M059J (cell line): Measurements from ENCODE around the gene AKAP7. TPM values are rescaled to one million over a fixed set of nuclear protein-coding genes. Genes with fewer than 3 reads are reported as not detected.
"Not testable (repeated sequence)": the region's sequence is repeated elsewhere in the genome, so short reads cannot be mapped to it uniquely, and the experiment has no call there.

Experiments used
- DNase-seq: peaks from one replicate; pipeline ENCODE4 v3.0.0-alpha.2; 2012; ENCODE audit warnings: low read depth
- total RNA-seq: library from RNA; depleted of rRNA; stranded (reverse); fragments of >200 nt; shearing (Covaris generic); gene quantifications from 2 replicates; pipeline ENCODE4 v1.2.3, GENCODE V29; 2014; rRNA removed

AKAP7 gene
- total RNA-seq: 6.8 and 8.6 TPM in 2 replicates

GRCh38 chr6:131135244-131136020, at the start of gene AKAP7:
Gene AKAP7 (plus strand): TSS chr6:131135467. CDS start chr6:131135764, 297 bp downstream.
- DNase-seq: peak; percentile 76

- not testable (repeated sequence) for DNase-seq
Observed at GRCh38 chr6:131090339-131090738, 44.9 kb upstream of the AKAP7 start.

- DNase-seq: not testable (repeated sequence)
Observed at GRCh38 chr6:131091944-131092343, 43.3 kb upstream of the AKAP7 start.

- DNase-seq: no peak
Observed at GRCh38 chr6:131093334-131093733, 41.9 kb upstream of the AKAP7 start.

DNA sequence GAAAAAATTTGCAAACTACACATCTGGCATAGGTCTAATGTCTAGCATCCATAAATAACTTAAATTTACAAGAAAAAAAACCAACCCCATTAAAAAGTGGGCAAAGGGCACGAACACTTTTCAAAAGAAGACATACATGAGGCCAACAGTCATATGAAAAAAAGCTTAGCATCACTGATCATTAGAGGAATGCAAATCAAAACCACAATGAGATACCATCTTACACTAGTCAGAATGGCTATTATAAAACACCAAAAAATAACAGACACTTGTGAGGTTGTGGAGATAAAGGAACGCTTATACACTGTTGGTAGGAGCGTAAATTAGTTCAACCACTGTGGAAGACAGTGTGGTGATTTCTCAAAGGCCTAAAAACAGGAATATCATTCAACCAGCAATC, 38.5 kb upstream of the AKAP7 start:
- no peak for DNase-seq

GRCh38 chr6:131101911-131102680, 33.2 kb upstream of the AKAP7 start:
- DNase-seq: peak; percentile 66

DNA sequence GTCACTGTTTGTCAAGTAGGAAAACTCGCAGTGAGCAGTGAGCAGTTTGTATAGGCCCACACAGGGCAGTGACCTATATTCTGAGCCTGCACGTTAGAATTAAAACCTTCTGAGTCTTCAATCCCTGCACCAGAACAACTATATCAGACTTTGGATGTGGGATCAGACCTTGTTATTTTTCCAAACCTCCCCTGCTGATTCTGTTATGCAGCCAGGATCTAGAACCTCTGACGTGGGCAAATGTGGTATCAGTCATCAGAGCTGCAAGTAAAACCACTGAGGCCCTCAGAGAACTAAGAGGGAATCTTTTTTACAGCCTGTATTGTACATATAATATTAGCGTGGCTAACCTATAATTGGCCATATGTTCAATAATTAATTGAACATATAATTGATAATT, 32.0 kb upstream of the AKAP7 start:
- DNase-seq: no peak

DNA sequence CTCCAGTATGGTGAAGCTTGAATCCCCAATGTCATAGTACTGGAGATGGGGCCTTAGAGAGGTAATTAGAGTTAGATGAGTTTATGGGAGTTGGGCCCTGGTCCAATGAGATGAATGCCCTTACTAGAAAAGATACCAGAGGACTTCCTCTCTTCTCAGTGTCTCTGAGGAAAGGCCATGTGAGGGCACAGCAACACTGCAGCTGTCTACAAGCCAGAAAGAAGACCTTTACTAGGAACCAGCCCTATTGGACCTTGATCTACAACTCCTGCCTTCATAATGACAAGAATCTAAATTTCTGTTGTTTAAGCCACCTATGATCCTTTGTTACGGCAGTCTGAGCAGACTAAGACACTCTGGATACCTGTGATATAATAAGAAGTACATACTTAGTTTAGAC, 31.4 kb upstream of the AKAP7 start:
- DNase-seq: no peak

- peak; percentile 84 for DNase-seq
Observed at GRCh38 chr6:131107151-131107550, 28.1 kb upstream of the AKAP7 start.

- DNase-seq: no peak
Observed at GRCh38 chr6:131112249-131112648, 23.0 kb upstream of the AKAP7 start.

GRCh38 chr6:131115651-131116050, 19.6 kb upstream of the AKAP7 start:
- DNase-seq: no peak

- no peak for DNase-seq
Observed at GRCh38 chr6:131116321-131116720, 18.9 kb upstream of the AKAP7 start.

- peak; percentile 64 for DNase-seq
Observed at GRCh38 chr6:131116755-131117360, 18.4 kb upstream of the AKAP7 start.

- no peak for DNase-seq
Observed at GRCh38 chr6:131117878-131118277, 17.4 kb upstream of the AKAP7 start.

DNA sequence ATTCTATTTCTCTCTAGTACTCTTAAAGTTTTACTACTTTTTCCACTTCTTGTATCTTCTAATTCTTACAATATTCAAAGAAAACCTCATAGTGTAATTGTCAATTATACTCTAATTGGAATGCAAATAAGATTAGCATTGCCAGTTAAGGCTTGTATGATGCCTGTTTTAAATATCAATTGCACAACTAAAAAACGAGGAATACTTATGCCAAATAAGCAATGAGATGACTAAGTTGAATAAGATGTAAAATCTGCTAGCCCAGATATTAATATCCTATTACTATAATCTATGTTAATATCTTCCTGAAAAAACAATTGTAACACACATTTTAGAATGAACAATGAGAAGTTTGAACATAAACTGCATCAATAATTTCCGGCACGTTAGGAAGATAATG, 13.3 kb upstream of the AKAP7 start:
- DNase-seq: no peak

- no peak for DNase-seq
Observed at GRCh38 chr6:131122516-131122915, 12.8 kb upstream of the AKAP7 start.

- no peak for DNase-seq
Observed at GRCh38 chr6:131124336-131125071, 10.8 kb upstream of the AKAP7 start.

DNA sequence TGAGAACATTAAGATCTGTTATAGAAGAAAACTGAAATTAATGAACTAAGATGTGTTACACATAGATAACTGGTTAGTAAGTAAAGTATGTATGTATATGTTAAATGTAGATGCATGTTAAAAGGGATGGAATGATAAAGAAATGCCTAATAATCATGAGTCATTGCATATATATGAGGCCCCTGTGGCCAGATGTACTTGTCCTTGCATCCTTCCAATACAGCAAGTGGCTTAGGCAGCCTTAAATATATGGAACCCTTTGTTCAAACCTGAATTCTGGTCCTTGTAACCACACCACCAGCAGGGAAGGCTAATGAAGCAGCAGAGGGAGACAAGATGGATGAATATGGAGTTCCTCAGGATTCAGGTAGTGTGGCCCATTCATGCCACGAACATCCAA, 9.8 kb upstream of the AKAP7 start:
- no peak for DNase-seq

DNA sequence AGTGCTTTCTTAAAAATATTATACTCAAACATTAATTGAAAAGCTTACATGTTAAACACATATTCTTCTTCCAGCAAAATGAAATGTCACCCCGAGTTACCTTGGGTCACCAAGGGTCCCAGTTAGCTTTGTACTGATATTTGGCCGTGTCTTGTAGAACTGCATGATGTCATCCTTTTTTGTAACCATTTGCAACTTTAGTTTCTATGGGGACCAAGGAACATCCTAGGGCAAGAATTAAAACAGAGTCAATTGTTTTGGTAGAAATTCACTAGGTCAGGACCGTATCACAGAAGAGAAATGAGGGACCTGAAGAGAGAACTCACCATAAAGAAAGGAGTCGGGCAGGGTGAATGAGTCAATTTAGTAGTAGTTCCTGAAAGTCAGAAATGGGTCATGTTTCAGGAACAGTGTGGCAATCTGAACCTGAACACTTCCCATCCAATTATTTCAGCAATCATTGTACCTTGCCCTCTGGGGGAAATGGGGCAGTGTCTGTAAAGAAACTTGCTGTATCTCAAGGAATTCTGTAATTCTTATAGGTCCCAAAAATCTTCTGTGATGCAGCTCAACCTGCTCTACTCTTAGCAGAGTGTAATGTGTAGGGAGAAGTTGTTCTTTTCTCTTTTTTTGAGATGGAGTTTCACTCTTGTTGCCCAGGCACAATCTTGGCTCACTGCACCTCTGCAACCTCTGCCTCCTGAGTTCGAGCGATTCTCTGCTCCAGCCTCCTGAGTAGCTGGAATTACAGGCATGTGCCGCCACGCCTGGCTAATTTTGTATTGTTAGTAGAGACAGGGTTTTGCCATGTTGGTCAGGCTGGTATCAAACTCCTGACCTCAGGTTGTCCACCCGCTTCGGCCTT, 5.3 kb upstream of the AKAP7 start:
- DNase-seq: peak; percentile 25

DNA sequence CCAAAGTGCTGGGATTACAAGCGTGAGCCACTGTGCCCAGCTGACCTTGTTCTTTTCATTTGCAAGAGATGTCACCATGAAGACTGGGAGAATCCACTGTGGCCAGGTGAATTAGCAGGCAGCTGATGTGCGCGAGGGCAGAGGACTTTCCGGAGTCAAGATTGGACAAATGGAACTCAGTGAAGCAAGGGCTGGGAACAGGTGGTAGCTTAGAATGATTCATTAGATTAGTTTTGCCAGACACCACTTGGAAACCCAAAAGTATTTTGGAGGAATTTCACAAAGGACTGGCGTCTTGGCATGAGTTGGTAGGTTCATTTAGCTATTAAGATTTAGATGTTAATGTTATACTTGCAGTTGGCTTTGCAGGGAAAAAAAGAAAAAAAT, 4.7 kb upstream of the AKAP7 start:
- DNase-seq: no peak

GRCh38 chr6:131132360-131132759, 2.9 kb upstream of the AKAP7 start:
- no peak for DNase-seq
